HEK293 (cell line): ENCODE measurements around the gene RHCG.

Experiments used
- CTCF ChIA-PET: fragments of 350-600 bp; formaldehyde crosslinking; extraction: SDS; loops from one replicate; lab custom pipeline; 2021; ENCODE audit warnings: antibody characterized with exemption; lab: Yijun Ruan, JAX
- POLR2A ChIA-PET: fragments of 300-600 bp; formaldehyde crosslinking; extraction: SDS; loops from one replicate; lab custom pipeline; 2020; ENCODE audit warnings: antibody characterized with exemption, inconsistent platforms; lab: Yijun Ruan, JAX
- H3K27ac ChIP-seq: fragments of 200-500 bp; sonication (Bioruptor generic); 2 replicates; pipeline ENCODE4 v1.5.1; 2014; ENCODE audit warnings: low read depth, low read length, control low read depth, inconsistent platforms; ENCODE audit errors: extremely low read depth
- H3K36me3 ChIP-seq, 2 experiments: fragments of 200-500 bp in 1 of 2; sonication (Bioruptor generic) in 1 of 2; 1 replicate in 1 of 2; 2 replicates in 1 of 2; pipeline ENCODE4 v1.5.1; 2014 to 2017; ENCODE audit warnings: inconsistent platforms in 2 of 2, low read length in 2 of 2; ENCODE audit not compliant: control insufficient read depth in 2 of 2, insufficient read depth in 1 of 2
- H3K4me1 ChIP-seq: fragments of 200-500 bp; sonication (Bioruptor generic); 2 replicates; pipeline ENCODE4 v1.5.1; 2014; ENCODE audit warnings: mild to moderate bottlenecking, low read length, inconsistent platforms; ENCODE audit not compliant: control insufficient read depth, insufficient read depth
- H3K4me3 ChIP-seq: 2 replicates; pipeline ENCODE4 v1.5.1; 2011; ENCODE audit warnings: low read depth, mild to moderate bottlenecking, control low read depth, low read length, moderate library complexity
- H3K9me3 ChIP-seq: fragments of 200-500 bp; sonication (Bioruptor generic); 2 replicates; pipeline ENCODE4 v1.5.1; 2014; ENCODE audit warnings: low read depth, low read length, inconsistent platforms; ENCODE audit not compliant: control insufficient read depth, insufficient read depth
- GLIS2 ChIP-seq: fragments of 450-650 bp; formaldehyde crosslinking; IDR thresholded peaks from 2 replicates; pipeline ENCODE4 v1.5.1; 2016; ENCODE audit warnings: missing biosample characterization, missing genetic modification characterization
- KLF9 ChIP-seq: fragments of 450-650 bp; formaldehyde crosslinking; IDR thresholded peaks from 2 replicates; pipeline ENCODE4 v1.5.1; 2016; ENCODE audit warnings: missing biosample characterization, missing genetic modification characterization, low read depth
- ZBTB8A ChIP-seq: fragments of 450-650 bp; formaldehyde crosslinking; IDR thresholded peaks from 2 replicates; pipeline ENCODE4 v1.5.1; 2016; ENCODE audit warnings: missing biosample characterization, missing genetic modification characterization
- ZNF433 ChIP-seq: fragments of 450-650 bp; formaldehyde crosslinking; IDR thresholded peaks from 2 replicates; pipeline ENCODE4 v1.5.1; 2016; ENCODE audit warnings: missing biosample characterization, missing genetic modification characterization, low read depth
- ZNF600 ChIP-seq: fragments of 450-650 bp; formaldehyde crosslinking; IDR thresholded peaks from 2 replicates; pipeline ENCODE4 v1.5.1; 2016; ENCODE audit warnings: missing biosample characterization, missing genetic modification characterization
- ZNF660 ChIP-seq: fragments of 450-650 bp; IDR thresholded peaks from 2 replicates; pipeline ENCODE4 v1.5.1; 2018; ENCODE audit warnings: missing biosample characterization, mild to moderate bottlenecking, missing genetic modification characterization
- ZNF76 ChIP-seq: fragments of 450-650 bp; formaldehyde crosslinking; IDR thresholded peaks from 2 replicates; pipeline ENCODE4; 2016; ENCODE audit warnings: low read depth, missing biosample characterization, missing genetic modification characterization, borderline replicate concordance
- ZSCAN30 ChIP-seq: fragments of 450-650 bp; IDR thresholded peaks from 2 replicates; pipeline ENCODE4 v1.5.1; 2018; ENCODE audit warnings: missing biosample characterization, mild to moderate bottlenecking, missing genetic modification characterization, moderate library complexity
- TF ChIP-seq, protein P1 (sequence below): fragments of 450-650 bp; formaldehyde crosslinking; IDR thresholded peaks from 2 replicates; pipeline ENCODE4 v1.5.1; 2016; ENCODE audit warnings: missing biosample characterization, missing genetic modification characterization
- TF ChIP-seq, protein P2 (sequence below): fragments of 450-650 bp; formaldehyde crosslinking; IDR thresholded peaks from 2 replicates; pipeline ENCODE4 v1.5.1; 2016; ENCODE audit warnings: missing biosample characterization, missing genetic modification characterization
- TF ChIP-seq, protein P3 (sequence below): fragments of 450-650 bp; formaldehyde crosslinking; IDR thresholded peaks from 2 replicates; pipeline ENCODE4 v1.5.1; 2016; ENCODE audit warnings: missing biosample characterization, missing genetic modification characterization
- TF ChIP-seq, protein P4 (sequence below): fragments of 450-650 bp; formaldehyde crosslinking; IDR thresholded peaks from 2 replicates; pipeline ENCODE4 v1.5.1; 2016; ENCODE audit warnings: missing biosample characterization, missing genetic modification characterization

Gene RHCG

DNA sequence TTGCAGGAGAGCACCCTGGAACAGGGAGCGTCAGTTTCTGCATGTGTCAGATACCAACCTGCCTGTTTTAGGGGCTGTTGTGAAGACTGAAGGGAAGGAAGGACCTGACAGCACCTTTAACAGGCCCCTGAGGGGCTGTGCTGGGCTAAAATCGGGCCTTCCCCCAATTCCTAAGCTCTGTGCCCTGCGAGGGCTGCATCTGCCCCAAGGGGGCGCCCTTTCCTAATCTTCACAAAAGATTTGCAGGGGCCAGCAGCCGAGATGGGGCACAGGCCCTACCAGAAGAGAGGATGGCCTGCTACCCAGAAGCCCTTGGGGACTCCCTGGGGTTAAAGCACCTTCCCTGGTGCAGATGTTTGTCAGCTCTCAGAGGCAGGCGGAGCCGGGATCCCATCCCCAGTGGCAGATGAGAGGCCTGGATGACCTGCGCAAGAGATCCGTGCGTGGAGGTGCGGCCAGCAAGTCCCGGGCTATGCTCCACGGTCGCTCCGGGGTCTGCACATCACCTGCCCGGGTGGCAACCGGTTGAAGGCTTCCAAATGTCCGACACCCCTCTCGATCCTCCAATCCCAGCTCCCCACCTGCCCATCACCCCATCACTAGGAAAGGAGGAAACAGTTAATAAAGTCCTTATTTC, 53.6 kb downstream of the RHCG start:
- Histone ChIP-seq H3K4me1 (no peaks in the 10 kb centered on the region), H3K27ac (no peak overlapping the region), H3K4me3 (no peak overlapping the region), H3K36me3 (no peaks in the 10 kb centered on the region), H3K9me3 (no peaks in the 10 kb centered on the region)
- POLR2A ChIA-PET, result interaction anchor here (1.0 to 1.6 kb wide), 2 partner anchors 84 to 133 kb away, joined by 4 read pairs; partner anchors contain the start of gene TICRR
- TF ChIP-seq ZSCAN30 (tag by site-specific recombination), result peak; percentile 83; the same call in 1 of the 2 replicates
- 0 out of 2 replicates have a peak, but pooled peaks have one; percentile 6 for TF ChIP-seq GLIS2 (tag by site-specific recombination)
- TF ChIP-seq ZNF660 (tag by site-specific recombination), result 0 out of 2 replicates have a peak, but pooled peaks have one; percentile 45
- TF ChIP-seq, protein P1, sequence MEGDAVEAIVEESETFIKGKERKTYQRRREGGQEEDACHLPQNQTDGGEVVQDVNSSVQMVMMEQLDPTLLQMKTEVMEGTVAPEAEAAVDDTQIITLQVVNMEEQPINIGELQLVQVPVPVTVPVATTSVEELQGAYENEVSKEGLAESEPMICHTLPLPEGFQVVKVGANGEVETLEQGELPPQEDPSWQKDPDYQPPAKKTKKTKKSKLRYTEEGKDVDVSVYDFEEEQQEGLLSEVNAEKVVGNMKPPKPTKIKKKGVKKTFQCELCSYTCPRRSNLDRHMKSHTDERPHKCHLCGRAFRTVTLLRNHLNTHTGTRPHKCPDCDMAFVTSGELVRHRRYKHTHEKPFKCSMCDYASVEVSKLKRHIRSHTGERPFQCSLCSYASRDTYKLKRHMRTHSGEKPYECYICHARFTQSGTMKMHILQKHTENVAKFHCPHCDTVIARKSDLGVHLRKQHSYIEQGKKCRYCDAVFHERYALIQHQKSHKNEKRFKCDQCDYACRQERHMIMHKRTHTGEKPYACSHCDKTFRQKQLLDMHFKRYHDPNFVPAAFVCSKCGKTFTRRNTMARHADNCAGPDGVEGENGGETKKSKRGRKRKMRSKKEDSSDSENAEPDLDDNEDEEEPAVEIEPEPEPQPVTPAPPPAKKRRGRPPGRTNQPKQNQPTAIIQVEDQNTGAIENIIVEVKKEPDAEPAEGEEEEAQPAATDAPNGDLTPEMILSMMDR, result peak; percentile 61; the same call in 1 of the 2 replicates
- peak; percentile 24; the same call in 1 of the 2 replicates for TF ChIP-seq ZNF76 (tag by site-specific recombination)
- TF ChIP-seq KLF9 (tag by site-specific recombination), result no peak
- peak; percentile 88 for TF ChIP-seq ZBTB8A
- TF ChIP-seq, protein P2, sequence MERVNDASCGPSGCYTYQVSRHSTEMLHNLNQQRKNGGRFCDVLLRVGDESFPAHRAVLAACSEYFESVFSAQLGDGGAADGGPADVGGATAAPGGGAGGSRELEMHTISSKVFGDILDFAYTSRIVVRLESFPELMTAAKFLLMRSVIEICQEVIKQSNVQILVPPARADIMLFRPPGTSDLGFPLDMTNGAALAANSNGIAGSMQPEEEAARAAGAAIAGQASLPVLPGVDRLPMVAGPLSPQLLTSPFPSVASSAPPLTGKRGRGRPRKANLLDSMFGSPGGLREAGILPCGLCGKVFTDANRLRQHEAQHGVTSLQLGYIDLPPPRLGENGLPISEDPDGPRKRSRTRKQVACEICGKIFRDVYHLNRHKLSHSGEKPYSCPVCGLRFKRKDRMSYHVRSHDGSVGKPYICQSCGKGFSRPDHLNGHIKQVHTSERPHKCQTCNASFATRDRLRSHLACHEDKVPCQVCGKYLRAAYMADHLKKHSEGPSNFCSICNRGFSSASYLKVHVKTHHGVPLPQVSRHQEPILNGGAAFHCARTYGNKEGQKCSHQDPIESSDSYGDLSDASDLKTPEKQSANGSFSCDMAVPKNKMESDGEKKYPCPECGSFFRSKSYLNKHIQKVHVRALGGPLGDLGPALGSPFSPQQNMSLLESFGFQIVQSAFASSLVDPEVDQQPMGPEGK (tag by site-specific recombination), result peak; percentile 17; the same call in 1 of the 2 replicates
- no peak for TF ChIP-seq ZNF600 (tag by site-specific recombination)
- CTCF ChIA-PET, result interaction anchor here (0.5 to 13.9 kb wide), 44 partner anchors 9 to 432 kb away, joined by 3 to 234 read pairs (median 4); no protein-coding TSS in a partner anchor

DNA sequence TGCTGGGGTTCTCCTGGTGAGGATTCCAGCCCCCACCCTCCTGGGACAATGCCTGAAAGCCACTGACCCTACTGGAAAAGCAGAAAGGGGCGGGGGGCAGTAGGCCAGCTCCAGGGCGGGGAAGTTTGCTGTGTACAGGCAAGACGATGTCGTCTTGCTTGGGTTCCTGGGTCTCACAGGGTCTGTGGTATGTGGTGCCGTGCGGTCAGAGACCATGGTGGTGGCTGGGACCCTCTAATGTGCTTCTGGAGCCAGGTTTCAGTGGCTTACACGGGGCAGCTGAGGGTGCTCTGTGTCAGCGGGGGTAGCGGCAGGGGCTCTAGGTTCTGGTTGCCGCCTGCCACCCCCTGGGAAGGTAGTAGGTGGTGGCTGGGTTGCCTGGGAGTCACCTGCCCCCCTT, 54.2 kb downstream of the RHCG start:
- POLR2A ChIA-PET, result interaction anchor here (1.0 kb wide), 1 partner anchor 133 kb away, joined by 4 read pairs; the partner anchor contains the start of gene TICRR
- CTCF ChIA-PET, result interaction anchor here (0.5 to 13.9 kb wide), 37 partner anchors 8 to 433 kb away, joined by 3 to 234 read pairs (median 5); no protein-coding TSS in a partner anchor
- no peak overlapping the region for H3K4me3 ChIP-seq
- no peaks in the 10 kb centered on the region for H3K36me3 ChIP-seq
- H3K27ac ChIP-seq, result no peak overlapping the region
- H3K9me3 ChIP-seq, result no peaks in the 10 kb centered on the region
- TF ChIP-seq, protein P1, result no peak
- TF ChIP-seq, protein P3, sequence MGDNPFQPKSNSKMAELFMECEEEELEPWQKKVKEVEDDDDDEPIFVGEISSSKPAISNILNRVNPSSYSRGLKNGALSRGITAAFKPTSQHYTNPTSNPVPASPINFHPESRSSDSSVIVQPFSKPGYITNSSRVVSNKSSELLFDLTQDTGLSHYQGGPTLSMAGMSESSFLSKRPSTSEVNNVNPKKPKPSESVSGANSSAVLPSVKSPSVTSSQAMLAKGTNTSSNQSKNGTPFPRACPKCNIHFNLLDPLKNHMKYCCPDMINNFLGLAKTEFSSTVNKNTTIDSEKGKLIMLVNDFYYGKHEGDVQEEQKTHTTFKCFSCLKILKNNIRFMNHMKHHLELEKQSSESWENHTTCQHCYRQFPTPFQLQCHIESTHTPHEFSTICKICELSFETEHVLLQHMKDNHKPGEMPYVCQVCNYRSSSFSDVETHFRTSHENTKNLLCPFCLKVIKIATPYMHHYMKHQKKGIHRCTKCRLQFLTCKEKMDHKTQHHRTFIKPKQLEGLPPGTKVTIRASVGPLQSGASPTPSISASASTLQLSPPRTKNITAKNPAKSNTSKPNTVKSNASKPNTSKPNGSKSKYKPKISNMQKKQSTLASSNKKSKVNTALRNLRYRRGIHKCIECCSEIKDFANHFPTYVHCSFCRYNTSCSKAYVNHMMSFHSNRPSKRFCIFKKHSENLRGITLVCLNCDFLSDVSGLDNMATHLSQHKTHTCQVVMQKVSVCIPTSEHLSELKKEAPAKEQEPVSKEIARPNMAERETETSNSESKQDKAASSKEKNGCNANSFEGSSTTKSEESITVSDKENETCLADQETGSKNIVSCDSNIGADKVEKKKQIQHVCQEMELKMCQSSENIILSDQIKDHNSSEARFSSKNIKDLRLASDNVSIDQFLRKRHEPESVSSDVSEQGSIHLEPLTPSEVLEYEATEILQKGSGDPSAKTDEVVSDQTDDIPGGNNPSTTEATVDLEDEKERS, result no peak
- TF ChIP-seq ZNF433 (tag by site-specific recombination) (no peak), GLIS2 (tag by site-specific recombination) (0 out of 2 replicates have a peak, but pooled peaks have one; percentile 19)
- TF ChIP-seq, protein P4, sequence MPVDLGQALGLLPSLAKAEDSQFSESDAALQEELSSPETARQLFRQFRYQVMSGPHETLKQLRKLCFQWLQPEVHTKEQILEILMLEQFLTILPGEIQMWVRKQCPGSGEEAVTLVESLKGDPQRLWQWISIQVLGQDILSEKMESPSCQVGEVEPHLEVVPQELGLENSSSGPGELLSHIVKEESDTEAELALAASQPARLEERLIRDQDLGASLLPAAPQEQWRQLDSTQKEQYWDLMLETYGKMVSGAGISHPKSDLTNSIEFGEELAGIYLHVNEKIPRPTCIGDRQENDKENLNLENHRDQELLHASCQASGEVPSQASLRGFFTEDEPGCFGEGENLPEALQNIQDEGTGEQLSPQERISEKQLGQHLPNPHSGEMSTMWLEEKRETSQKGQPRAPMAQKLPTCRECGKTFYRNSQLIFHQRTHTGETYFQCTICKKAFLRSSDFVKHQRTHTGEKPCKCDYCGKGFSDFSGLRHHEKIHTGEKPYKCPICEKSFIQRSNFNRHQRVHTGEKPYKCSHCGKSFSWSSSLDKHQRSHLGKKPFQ (tag by site-specific recombination), result no peak
- H3K4me1 ChIP-seq, result no peaks in the 10 kb centered on the region
